GM12874 (cell line): Measurements from ENCODE around the gene CAMK2B.

Experiments
- TF ChIP-seq, protein P1 (sequence below): IDR thresholded peaks from 2 replicates; pipeline ENCODE4 v1.5.1; 2011; ENCODE audit warnings: low read depth, mild to moderate bottlenecking, control low read depth, low read length, moderate library complexity; ENCODE audit not compliant: insufficient read depth

Gene CAMK2B

DNA sequence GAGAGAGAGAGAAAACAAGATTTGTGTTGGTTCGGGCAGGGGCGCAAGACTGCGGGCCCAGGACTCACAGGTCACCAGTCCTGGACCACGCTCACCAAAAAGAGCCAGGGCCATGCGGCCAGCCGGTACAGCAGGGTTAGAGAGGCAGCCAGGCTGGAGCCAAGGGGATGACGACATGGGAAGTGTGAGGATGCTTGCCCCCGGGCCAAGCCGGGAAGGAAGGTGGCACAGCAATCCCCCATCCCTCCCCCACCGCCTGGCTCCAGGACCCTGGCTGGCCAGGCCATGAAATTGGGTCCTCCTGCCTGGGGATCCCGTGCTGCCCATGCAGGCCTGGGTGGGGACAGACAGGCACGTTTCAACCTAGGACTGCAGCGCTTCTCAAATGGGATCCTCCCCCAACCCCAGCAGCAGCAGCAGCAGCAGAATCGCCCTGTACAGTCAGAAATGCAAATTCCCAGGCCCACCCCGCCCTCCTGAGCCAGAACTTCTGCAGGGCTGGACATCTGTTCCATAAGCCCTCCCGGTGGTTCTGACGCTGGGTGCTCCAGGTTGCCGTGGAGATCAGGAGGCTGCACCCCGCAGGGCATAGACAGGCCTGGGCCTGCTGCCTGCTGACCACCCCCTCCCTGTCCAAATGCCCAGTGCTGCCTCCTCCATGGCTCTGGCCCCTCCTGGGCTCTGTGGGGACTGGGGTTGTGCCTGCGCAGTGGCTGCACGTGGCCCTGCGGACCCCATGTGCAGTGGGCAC, 89.6 kb downstream of the CAMK2B start:
- TF ChIP-seq, protein P1, sequence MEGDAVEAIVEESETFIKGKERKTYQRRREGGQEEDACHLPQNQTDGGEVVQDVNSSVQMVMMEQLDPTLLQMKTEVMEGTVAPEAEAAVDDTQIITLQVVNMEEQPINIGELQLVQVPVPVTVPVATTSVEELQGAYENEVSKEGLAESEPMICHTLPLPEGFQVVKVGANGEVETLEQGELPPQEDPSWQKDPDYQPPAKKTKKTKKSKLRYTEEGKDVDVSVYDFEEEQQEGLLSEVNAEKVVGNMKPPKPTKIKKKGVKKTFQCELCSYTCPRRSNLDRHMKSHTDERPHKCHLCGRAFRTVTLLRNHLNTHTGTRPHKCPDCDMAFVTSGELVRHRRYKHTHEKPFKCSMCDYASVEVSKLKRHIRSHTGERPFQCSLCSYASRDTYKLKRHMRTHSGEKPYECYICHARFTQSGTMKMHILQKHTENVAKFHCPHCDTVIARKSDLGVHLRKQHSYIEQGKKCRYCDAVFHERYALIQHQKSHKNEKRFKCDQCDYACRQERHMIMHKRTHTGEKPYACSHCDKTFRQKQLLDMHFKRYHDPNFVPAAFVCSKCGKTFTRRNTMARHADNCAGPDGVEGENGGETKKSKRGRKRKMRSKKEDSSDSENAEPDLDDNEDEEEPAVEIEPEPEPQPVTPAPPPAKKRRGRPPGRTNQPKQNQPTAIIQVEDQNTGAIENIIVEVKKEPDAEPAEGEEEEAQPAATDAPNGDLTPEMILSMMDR, result no peak

DNA sequence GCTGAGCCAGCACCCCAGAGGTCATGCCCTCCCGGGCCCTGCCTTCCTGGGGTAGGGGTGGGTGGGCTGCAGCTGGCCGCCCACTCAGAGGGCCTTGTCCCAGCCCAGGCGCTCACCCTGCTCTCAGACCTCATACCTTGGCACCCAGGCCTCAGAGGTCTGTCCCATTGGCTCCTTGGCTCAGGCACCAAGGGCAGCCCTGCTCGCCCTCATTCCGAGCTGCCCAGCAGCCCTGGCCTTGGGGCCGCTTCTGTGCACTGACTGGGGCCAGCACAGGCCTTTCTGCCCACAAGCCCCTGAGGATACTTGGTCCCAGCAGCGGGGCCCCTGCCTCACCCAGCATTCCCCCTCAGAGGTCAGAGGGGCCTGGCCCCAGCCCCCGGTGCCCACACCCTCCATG, 90.3 kb downstream of the CAMK2B start:
- TF ChIP-seq, protein P1, result no peak

DNA sequence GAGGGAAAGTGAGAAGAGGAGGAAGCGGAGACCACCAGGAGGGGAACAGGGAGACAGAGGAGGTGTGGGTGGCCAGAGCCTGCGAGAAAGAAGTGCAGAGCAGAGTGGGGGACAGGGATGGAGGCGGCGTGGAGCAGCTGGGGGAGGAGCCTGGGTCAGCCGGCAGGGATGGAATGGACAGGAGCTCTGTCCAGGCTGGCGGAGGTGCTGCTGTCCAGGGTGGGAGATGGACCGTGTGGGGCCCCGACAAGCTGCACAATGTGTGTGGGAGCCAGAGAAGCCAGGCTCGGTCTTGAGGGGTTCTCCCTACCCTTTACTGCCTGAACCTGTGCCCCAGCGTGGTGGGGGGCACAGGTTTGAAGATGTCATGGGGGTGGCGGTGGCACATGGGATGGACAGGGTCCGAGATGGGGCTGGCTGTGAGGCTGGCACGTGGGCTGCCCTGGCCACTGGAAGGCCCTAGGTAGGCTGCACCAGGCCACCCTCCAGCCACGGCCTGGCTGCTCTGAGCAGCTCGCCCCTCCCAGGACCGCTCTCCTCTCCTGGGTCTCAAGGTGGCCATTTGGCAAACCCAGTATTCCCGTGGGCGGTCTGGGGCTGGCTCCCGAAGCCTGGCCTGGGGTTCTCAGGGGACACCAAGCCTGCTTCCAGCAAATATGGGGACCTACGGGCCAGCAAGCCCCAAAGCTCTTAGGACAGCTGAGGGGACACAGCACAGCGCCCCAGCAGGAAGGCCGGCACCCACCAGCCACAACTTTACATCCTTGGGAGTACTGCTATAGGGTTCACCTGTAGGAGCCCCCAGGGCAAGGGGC, 92.3 kb downstream of the CAMK2B start:
- TF ChIP-seq, protein P1, result no peak

DNA sequence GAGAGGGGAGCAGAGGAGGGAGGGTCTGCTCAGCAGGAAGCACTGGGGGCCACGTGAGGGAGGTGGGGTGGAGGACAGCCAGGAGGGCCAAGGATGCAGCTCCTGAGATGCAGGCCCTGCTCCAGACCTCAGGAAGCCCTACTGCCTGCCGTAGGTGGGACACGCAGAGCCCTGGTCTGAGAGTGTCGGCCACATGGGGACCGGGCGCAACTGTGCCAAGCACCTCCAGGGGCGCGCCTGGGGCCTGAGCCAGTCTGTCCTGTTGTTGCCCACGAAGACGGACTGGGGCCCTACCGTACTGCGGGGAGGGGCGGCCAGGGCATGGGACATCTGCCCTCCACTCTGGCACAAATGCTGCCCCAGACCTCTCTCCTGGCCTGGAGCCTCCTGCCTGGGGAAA, 93.0 kb downstream of the CAMK2B start:
- TF ChIP-seq, protein P1, result no peak

DNA sequence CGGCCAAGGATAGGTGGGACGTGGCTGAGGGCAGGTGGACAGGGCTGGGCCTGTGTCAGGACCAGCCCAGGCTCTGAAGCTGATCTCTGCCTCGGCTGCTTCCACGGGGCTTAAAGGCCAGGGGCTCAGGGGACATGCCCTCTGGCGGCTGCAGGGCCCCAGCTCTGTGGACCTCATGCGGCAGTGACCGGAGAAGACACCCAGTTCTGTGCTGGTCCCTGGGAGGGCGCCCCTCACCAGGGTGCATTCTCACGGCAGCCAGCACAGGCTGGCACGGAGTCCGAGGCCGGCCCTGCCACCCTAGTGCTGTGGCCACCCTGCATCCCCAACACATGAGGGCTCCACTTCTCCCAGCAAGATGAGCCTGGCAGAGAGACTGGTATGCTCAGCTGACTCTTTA, 94.3 kb downstream of the CAMK2B start:
- TF ChIP-seq, protein P1, result no peak

DNA sequence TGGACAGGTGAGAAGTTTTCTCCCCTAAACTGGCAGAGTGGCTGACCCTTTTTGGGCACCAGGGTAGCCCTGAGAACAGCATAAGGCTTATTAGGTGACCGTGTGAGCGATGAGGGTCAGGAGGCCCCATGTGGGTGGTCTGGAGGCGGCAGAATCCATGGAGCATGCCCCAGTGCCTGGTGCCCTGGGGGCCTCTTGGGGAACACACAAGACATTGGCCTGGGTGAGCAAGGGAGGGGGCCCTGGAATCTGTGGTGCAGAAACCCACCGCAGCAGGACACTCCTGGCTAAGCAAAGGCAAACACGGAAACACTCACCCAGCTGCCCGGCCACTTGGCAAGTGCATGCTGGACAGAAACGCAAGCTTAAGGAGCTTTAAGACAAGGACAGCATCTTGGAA, 95.1 kb downstream of the CAMK2B start:
- TF ChIP-seq, protein P1, result no peak

DNA sequence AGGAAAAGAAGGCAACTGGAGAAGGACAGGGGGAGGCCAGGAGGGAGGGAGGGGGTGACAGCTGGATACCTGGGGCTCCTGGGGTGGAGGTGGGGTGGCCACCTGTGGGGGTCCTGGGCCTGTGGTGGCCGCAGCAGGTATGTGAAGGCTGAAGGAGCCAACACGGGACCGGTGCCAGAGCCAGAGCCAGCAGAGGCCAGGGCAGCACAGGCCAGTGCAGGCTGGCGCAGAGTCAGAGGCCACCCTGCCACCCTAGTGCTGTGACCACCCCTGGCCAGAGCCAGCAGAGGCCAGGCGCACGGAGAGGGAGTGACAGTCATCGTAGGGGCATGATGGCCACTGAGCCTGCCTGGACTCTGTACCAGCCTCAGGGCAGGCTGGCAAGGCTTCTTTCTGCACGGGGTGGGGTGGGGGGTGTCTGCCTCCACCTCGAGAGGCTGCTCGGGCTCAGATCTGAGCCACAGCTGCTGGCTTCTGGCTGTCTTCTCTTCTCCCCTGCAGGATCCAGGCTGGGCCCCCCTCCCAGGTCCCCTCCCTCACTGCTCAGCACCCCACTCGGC, 95.8 kb downstream of the CAMK2B start:
- TF ChIP-seq, protein P1, result no peak
